ENCODE measurements around the gene ASPDH. TPM values are rescaled to one million over a fixed set of nuclear protein-coding genes. Genes with fewer than 3 reads are reported as not detected.

Gene ASPDH
- total RNA-seq, 1 donor from 2014 or later = not detected

DNA sequence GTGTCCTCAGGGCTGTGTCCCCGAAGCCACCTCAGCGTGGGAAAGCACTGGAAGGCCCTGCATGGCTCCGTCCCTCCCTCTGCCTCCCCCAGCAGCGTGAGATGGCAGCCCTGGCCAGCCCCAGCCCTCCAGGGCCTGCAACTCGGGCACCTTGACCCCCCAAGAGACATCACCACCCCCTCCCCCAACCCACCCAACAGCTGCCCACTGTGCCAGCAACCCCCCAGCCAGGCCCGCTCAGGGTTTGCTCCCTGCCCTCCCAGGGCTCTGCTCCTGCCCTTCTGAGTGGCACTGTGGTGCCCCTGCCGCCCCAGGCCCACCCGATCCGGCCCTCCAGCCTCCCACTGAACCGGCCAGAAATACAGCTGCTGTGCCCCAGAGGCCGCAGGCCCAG is 1.5 kb upstream of the ASPDH start:
- no peak for DNase-seq (ENCODE audit: low read depth in 2 of 2)

DNA sequence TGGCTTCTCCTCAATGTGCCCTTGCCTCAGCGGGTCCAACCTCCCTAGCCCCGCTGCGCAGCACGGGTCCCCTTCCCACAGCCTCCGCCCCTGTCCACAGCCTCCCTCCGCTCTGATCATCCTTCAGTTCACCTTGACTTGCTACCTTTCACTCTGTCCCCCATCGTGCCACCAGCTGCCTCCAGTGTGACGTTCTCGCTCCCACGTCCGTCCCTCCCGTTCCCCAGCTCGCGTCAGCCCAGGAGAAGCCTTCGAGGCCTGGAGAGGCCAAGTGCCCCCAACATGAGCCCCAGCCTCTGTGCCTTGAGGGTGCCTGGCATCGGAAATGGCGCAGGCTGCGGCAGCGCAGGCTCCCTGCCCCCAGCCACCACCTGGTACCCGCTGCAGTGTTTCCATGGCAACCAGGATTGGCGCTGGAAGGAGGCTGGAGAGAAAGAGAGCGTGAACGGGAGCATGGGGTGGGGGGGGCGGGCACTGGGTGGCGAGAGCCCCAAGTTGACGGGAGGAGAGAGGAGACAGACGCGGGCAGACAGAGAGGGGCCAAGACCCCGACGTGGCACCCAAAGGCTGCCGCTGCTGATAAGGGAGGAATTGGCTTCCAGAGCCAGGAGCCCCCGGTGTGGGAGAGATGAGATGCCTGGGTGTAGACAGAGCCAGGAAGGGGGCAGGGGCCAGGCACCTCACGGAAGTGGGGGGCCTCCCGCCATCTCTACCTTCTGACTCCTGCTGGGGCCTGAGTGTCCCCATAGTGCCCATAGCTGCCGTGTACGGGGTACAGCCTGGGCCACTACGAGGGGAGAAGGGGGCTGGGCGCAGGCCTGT is 844 bp upstream of the ASPDH start:
- DNase-seq (ENCODE audit: low read depth in 2 of 2) = no peak

DNA sequence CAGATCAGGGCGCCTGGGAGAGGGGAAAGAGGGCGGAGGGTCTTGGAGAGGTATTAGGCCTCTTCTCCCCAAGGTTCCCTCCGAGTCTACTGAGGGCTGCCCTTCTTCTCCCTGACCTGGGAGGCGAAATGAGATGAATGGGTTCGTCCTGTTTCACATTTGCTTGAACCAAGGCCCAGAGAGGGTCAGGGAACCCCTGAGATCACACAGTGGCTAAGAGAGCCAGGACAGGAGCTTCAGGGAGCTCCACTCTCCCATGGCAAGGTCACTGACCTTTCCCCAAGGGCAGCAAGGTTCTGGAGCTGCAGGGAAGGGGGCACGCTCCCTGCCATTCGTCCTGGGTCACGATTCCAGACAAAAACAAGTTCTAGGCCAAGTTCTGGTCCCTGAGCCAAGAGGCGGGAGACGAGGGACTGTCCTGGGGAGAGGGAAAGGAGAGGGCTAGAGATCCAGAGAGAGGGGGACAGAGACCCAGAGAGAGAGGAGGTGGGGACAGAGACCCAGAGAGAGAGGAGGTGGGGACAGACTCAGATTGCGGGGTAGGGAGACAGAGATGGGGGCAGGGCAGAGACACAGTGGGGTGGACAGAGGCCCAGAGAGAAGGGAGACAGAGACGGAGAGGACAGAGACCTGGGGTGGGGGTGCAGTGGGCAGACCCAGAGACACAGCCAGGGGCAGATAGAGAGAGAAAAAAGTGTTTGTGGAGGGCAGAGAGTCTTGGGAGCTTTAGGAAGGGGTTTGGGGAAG is 541 bp downstream of the ASPDH start:
- no peak for DNase-seq (ENCODE audit: low read depth in 2 of 2)

DNA sequence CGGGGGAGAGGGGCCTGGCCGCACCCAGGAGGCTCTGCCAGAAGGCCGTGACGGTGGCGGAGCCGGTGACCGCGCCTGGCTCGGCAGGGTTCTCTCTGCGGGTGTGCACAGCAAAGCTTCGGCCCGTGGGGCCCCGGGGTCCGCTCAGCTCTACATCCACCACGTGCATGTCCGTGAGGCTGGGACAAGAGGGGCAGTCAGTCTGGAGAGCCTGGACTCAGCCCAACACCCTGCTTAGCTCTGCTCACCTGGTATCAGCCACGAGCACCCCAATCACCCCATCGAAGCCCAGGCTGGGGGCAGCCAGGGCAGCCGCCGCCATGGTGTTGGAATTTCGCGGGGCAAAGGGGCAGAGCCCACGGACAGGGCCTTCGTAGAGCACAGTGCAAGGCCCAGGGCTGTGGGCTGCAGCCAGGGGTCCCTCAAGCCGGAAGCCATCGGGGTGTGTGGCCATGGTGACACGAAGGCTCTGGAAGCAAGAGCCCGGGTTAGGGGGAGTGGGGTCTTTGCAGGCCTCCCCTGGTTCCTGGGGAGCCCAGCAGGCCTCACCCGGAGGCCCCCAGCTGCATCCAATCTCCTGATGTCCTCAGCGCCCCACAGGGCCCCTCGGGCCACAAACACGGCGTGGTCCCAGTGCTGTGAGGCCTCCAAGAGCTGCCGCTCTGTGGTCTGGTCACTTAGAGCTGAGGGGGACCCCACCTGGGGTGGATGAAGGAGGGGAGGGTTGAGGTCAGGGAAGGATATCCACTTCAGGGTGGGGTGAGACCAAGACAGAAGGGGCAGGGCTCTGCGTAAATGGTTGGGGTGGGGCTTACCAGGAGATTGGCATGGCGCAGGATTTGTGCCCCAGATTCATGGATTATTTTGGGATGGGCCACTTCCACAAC is 1.4 kb downstream of the ASPDH start:
- DNase-seq (ENCODE audit: low read depth in 2 of 2) = no peak

DNA sequence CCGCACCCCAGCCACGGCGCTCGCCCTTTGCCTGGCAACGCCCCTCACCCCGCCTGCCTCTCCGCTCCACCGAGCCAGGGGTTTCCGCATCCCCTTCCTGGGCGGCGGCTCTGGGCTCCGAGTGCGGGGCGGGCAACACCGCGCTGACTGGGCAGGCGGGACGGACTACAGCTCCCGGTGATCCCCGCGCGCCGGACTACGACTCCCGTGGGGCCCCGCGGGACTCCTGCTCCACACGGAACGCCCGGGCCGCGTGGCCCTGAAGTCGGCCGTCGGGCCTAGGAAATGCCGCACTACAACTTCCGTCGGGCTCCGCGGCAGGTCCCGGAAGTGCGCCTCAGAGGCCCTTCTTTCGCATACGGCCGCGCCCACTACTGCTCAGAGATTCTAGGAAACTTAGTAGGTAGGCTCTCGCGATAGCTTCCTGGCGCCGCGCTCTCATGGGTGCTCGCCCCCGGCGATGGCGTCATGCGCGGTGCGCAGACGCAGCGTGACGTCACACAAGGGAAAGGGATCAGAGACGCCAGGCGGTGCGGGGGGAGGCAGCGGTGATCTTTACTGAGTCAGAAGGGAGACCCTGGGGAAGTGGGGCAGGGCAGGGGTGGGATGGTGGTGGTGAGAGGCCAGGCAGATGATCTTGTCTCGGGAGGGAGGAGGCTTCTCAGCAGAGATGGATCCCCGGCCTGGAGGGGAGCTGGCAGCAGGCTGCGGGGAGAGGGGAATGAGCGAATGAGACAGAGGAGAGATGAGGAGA is 2.5 kb downstream of the ASPDH start, which contains the start of gene JOSD2:
Gene JOSD2 (minus strand): TSS at position 123 of the 754 bp plus-strand sequence. CDS start 760 bp downstream, outside the sequence.
- peak; percentile 99 for DNase-seq (ENCODE audit: low read depth in 2 of 2)

DNA sequence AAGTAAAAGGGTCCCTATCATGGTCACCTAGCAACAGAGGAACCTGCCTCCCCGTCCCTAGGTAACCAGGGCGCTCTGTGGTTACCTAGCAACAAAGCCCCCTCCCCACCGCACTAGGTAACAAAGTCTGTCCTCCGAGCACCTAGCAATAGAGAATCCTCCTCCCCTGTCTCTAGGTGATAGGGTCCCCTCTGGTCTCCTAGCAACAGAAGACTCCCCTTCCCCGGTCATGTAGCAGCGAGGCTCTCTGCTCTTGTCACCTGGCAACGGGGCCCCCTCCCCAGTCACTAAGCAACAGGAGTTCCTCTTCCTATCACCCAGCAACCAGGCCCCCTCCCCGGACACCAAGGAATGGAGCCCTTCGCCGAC is 3.0 kb downstream of the ASPDH start:
- no peak for DNase-seq (ENCODE audit: low read depth in 2 of 2)

DNA sequence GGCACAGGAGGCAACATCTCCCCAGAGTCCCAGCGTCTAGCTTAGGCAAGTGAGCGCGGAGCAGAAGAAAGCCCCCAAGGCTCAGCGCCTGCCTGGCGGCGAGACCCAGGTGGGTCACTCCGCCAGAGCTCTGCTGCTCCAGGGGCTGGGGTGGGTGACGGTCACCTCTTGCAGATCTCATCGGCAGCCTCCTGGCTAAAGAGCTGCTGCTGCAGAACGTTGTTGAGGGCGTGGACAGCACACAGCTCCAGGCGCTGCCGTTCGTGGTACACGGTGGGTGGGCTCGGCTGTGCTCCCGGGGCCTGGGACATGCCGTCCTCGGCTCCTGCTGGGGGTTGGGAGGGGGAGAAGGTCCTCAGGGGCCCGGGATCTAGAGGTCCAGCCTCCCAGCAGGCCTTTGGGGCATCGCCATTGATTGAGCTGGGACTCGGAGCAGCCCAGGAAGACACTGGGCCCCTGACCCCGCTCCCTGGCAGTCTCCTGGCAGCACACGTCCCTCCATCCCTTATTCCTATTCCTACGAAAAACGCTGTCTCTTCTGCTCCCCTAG is 3.5 kb downstream of the ASPDH start:
- no peak for DNase-seq (ENCODE audit: low read depth in 2 of 2)

DNA sequence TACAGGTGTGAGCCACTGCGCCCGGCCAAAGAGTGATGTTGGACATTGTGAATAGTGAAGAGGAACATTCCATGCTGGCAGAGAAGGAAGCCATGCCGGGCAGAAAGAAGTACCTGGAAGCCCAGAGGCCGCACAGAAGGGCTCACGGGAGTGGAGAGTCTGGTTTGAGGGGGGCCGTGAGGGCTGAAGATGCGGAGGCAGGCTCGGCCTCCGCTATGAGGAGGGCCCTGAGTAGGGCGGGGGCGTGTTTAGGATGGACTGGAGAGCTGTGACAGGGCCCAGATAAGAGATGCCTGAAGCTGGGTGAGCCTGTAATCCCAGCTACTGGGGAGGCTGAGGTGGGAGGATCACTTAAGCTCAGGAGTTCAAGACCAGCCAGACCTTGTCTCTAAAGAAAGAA is 4.3 kb downstream of the ASPDH start:
- no peak for DNase-seq (ENCODE audit: low read depth in 2 of 2)

GRCh38 chr19:50508843-50509190 is 4.9 kb downstream of the ASPDH start:
- no peak for DNase-seq (ENCODE audit: low read depth in 2 of 2)

DNA sequence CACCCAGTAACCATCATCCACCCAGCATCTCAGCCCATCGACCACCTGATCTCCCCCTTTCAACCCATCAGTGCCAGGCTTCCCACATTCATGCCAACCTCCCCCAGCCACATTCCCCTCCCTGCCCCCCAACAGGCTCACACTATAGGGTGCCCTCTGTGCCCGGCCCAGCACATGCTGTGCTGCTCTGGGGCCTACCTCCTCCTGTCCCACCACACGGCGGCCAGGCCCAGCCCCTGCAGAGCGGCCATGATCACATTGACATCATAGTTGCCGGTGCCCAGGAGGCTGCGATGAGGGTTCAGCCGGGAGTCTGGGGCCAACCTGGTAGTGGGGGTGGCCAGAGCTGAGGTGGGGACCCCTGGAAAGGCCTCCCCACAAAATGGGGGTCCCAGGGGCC is 6.3 kb downstream of the ASPDH start:
- DNase-seq (ENCODE audit: low read depth in 2 of 2) = no peak

DNA sequence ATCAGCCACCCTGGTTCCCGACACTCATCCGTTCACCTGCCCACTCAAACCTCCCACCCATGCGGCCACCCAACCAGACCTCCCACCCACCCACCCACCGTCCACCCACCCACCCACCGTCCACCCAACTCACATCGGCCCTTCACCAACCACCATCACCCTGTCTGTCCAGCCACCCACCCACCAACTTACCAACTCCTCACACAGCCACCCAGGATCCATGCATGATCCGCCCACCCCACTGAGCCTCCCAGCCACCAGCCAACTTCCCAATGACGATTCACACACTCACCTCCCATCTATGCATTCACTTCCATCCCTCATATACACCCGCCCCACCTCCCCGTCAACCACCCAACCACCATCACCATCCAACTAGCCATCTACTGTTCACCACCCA is 7.0 kb downstream of the ASPDH start:
- DNase-seq (ENCODE audit: low read depth in 2 of 2) = no peak

DNA sequence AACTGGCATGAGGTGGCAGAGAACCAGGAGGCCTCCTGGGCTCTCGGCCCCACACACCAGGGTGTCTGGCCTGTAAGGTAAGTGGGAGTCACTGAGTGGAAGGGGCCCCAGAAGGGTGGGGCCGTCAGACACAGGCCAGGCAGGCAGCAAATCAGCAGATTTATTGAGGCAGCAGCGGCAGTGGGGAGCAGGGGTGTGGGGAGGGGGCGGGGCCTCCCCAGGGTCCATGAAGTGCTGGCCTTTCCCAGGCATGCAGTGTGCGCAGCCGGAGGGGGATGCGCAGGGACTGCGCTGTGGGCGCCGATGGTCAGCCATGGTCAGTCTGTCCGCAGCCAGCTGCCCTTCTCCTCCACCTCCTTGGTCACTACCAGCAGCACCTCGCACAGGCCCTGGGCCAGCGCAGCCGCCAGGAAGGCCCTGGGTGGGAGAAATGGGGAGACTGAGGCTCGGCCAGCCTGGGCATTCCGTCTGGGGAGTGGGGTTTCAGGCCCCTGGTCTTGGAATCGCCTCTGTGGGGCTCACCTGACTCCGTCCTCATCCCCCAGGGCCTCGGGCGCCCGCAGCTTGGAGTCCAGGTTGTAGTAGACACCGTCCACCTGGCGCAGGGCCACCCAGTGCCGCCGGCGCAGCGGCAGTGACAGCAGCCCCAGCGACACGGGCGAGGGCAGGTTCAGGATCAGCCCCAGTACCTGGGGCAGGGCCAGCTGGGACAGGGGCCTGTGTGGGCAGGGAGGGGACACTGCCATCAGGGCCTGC is 7.7 kb downstream of the ASPDH start:
- no peak for DNase-seq (ENCODE audit: low read depth in 2 of 2)

- DNase-seq (ENCODE audit: low read depth in 2 of 2) = no peak
Observed at GRCh38 chr19:50501568-50502475, 11.9 kb downstream of the ASPDH start.

GRCh38 chr19:50501186-50501567 is 12.5 kb downstream of the ASPDH start:
- DNase-seq (ENCODE audit: low read depth in 2 of 2) = no peak

DNA sequence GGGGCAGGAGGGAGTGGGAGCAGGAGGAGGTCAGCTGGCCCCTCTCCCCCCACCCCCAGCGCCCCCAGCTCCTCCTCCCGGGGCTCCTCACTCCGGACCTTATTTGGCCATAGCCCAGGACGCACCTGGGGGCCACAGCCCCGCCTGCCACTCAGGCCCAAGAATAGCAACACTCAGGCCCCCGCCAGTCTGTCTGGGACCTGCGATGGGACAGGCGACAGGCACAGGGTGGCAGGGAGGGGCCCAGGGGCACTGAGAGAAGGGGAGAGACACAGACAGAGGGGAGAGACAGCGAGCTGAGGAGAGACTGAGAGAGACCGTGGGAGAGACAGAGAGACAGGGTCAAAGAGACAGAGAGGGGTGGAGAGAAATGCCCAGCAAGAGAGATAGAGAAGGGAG is 13.0 kb downstream of the ASPDH start:
- no peak for DNase-seq (ENCODE audit: low read depth in 2 of 2)

DNA sequence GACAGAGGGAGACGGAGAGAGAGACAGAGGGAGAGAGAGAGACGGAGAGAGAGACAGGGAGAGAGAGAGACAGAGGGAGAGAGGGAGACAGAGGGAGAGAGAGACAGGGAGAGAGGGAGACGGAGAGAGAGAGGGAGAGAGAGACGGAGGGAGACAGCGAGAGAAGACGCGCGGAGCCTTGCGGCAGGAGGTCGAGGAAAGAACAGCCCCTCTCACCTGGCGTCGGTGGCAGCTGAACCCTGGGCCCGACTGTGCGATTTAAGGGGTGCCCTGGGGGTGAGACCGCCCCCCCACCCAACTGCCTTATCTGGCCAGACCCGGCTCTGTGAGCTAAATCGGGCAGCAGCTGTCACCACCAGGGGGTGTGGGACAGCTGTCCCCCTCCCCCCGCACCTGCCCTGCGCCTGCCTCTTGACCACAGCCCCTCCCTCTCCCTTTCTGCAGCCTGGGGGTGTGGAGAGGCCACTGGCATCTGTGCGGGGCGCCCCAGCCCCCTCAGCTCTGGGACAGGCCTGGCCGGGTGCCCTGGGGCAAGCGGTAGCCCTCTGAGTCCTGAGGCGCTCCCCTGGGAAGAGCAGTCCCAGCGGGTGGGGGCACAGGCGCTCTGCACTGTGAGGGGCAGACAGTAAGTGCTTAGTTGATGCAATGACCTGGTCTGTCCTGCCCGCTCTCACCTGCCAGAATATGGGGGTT is 13.5 kb downstream of the ASPDH start:
- DNase-seq (ENCODE audit: low read depth in 2 of 2) = no peak

- DNase-seq (ENCODE audit: low read depth in 2 of 2) = no peak
Observed at GRCh38 chr19:50498219-50499056, 15.3 kb downstream of the ASPDH start.

GRCh38 chr19:50497022-50497405 is 16.7 kb downstream of the ASPDH start:
- DNase-seq (ENCODE audit: low read depth in 2 of 2) = no peak

All from lung microvascular endothelial cell (primary cell).